Measurements from ENCODE around the gene EXOC3.

Gene EXOC3

DNA sequence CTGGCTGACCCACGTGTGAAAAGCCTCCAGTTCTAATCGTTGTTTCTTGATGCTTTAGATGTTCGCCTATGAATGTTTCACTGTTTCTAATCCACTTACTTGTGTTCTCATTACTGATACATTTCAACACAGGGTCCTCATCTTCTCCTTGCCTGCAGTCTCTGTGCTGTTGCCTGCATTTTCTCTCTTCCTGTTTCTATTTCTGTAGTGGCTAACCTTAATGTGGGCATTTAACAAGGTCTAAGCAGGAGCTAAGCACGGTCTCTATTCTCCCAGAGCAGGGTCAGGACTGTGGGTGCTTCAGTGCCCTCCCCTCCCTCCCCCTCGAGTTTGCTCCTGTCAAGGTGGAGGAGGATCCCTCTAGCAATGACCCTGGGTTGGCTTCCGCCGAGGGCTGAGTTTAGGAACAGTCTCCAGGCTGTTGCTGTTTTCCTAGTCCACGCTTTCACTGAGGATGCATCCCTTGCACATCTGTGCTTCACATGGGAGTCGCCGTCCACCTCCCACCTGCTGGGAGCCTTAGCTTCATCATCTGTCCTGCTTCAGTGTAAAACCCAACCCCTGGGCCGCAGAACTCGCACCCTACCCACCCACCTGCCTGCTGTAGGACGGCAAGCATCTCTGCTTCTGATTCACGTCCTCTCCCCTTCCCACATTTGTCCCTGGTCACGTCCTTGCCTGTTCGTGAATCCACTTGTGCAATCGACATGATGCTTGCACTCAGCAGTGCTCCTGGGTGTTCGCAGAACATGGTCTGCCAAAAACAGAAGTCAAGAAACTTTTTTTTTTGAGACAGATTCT is 2.4 kb upstream of the EXOC3 start:
- DNase-seq: no peak

DNA sequence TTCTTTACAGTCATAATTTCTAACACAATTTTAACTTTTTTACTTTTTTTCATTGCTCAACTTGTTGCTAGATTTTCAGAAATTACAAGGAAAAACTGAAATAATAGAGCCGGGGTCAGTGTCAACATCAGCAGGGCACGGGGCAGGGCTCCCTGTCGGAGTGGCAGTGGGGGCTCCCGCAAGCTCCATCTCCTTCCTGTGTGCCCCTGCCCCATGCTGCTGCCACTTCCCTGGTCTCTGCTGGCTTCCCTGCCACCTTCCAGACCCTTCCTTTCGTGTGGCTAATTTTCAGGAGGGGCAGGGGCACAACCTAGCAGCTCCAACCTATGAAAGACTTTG is 1.0 kb upstream of the EXOC3 start:
- DNase-seq: no peak

DNA sequence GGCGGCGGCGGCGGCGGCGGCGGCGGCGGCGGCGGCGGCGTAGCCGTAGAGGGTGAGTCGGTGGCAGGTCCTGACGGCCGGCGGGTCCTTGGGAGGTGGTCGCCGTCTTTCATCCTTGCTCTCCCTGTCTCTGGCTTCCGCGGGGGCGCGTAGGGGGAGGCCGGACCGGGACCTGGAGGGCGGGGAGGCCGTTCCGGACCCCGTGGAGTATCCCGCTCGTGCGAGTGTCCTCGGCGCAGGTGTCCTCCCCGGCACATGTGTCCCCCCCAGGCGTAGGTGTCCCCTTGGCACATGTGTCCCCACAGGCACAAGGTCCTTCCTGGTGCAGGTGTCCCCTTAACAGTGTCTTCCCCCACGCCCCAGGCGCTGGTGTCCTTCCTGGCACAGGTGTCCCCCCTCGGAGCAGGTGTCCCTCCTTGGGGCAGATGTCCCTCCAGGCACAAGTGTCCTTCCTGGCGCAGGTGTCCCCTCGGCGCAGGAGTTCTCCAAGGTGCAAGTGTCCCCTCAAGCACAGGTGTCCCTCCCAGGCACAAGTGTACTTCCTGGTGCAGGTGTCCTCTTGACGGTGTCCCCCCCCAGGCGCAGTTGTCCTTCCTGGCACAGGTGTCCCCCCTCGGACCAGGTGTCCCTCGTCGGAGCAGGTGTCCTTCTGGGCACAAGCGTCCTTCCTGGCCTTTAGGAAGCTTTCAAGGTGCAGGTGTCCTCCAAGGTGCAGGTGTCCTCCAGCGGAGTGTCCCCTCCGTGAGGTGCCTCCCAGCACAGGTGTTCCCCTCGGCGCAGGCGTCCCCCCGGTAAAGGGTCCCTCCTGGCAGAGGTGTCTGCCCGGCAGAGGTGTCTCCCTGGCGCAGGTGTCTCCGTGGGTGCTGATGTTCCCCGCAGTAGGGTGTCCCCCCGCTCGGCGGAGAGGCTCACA is 519 bp downstream of the EXOC3 start:
- DNase-seq: peak in 1 of 5 experiments; percentile 64

DNA sequence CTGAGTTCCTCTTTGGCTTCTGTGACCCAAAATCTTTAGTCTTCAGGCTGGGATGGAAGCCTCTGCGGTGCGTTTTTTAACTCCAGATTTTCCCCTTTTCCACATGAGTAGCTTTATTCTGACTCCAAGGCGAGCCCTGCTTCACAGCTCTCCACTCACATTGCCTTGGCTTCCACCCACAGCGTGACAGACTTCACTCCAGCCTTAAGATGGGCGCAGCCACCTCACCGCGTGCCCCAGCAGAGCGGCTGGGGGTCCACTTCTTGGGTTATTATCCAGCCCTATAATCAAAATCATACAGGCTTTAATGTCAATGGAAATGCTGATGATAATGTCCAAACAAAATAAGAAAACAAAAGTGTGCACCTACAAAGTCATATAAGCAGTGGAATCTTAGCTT is 1.2 kb downstream of the EXOC3 start:
- DNase-seq: no peak

DNA sequence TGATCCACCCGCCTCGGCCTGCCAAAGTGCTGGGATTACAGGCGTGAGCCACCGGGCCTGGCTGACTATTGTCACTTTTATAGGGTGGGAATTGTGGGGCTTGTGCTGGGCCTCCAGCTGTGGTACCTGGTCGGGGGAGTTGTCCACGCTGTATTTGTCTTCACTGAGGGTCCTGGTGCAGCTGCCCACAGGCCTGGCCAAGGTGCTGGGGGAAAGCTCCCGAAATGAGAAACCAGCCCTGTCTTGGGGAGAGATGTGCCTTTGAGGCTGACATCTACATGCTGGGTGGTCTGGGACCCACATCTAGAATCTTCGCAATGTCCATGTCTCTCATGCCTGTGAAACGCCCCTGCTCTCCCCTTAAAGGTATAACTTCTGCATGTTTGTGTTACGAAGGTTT is 2.6 kb downstream of the EXOC3 start:
- DNase-seq: no peak

DNA sequence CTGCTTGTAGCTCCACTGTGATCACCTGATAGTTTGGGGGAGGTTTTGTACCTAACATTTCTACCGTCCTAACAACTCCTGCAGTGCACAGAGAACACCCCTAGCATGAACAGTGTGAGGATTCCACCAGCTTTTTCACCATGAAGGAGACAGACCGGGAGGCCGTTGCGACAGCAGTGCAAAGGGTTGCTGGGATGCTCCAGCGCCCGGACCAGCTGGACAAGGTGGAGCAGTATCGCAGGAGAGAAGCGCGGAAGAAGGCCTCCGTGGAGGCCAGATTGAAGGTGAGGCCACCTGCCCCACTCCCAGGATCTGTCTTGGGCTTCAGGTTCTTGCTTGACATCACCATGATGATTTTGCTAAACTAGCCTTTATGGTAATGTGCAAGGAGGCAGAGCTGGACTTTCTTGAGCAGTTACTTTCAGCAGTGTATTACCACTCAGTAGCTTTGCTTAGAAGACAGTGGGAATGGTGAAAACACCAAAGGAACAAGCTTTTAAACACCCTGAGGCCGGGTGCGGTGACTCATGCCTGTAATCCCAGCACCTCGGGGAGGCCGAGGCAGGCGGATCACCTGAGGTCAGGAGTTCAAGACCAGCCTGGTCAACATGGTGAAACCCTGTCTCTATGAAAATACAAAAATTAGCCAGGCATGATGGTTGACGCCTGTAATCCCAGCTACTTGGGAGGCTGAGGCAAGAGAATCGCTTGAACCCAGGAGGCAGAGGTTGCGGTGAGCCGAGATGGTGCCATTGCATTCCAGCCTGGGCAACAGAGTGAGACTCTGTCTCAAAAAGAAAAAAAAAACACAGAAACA is 3.3 kb downstream of the EXOC3 start:
- DNase-seq: no peak

DNA sequence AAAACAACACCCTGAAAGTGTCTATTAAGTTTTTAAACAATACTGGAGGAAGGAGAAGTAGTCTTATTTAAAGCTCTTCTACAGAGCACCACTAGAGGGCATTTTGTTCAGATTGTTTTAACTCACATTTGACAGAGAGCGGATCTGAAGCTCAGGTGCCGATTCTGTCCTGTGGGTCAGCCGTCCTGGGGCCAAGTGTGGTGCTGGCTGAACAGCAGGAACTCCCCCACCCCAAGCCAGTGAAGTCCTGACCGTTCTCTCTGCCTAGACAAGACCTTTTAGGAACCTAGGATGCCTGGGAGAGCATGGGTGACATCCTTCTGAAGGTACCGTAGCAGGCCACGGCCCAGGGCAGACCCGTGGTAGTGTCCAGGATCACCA is 3.9 kb downstream of the EXOC3 start:
- DNase-seq: peak in 1 of 5 experiments; percentile 57

DNA sequence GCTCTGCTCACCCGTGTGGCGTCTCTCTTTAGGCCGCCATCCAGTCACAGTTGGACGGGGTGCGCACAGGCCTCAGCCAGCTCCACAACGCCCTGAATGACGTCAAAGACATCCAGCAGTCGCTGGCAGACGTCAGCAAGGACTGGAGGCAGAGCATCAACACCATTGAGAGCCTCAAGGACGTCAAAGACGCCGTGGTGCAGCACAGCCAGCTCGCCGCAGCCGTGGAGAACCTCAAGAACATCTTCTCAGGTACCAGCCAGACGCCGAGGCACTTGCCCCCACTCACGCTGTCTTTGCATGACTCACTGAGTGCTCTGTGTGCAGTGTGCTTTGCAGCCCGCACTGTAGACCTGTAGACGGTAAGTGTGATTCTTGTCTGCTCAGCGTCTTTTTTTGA is 4.5 kb downstream of the EXOC3 start:
- no peak for DNase-seq

DNA sequence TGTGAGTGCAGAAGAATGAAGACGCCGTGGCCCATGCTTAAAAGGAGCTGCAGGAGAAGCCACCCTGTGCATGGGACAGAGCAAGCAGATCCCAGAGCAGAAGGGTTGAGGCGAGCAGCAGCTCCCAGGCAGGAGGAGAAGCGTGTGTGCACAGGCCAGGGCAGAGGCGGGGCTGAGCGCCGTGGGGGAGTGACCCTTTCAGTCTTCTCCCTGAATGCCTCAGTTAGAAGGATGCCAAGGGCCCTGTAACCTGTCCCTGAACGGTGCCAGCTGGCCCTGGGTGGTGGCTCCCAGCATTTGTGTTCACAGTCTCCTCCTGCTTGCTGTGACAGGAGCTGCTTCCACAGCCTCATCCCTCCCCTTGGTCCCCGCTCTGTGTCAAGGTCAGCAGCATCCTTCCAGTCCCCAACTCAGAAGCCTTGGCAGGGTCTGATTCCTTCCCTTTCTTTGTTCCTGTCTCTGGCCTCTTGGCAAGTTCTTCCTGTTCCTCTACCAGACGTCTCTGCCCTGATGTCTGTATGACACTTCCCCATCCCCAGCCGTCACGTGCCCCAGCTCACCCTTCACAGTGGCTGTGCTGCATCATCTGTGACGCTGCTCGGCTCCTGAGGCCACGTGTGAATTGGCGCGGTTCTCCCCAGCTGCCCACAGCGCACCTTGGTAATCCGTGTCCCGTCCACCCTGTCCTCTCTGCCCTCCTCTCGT is 5.2 kb downstream of the EXOC3 start:
- no peak for DNase-seq

DNA sequence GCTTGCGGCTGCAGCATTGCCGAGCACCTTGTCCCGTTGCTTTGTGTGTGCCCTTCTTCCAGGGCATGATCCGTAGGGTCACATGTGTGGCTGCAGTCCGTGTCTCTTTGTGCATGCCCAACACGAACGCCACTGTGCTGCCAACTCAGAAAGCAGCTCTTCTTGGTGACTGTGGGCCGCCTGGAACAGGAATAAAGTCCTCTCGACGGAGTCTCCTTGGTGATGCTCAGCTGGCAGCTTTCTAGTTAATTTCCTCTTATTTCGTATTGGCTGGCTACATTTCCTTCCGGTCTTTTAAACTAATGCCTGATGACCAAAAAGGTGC is 5.8 kb downstream of the EXOC3 start:
- DNase-seq: no peak

DNA sequence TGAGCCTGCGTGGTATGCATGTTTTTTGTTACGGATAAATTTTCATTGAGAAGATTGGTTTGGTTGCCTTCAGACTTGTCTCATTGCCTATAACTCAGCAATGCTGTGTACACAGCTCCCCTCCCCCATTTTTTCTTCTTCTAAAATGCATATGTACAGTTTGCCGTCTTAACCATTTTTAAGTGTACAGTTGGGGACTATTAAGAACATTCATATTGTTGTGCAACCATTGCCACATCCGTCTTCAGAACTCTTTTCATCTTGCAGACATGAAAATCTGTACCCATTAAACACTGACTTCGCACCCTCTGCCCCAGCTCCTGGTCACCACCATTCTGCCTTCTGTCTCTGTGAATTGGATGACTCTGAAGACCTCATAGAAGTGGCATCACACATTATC is 6.2 kb downstream of the EXOC3 start:
- no peak for DNase-seq

DNA sequence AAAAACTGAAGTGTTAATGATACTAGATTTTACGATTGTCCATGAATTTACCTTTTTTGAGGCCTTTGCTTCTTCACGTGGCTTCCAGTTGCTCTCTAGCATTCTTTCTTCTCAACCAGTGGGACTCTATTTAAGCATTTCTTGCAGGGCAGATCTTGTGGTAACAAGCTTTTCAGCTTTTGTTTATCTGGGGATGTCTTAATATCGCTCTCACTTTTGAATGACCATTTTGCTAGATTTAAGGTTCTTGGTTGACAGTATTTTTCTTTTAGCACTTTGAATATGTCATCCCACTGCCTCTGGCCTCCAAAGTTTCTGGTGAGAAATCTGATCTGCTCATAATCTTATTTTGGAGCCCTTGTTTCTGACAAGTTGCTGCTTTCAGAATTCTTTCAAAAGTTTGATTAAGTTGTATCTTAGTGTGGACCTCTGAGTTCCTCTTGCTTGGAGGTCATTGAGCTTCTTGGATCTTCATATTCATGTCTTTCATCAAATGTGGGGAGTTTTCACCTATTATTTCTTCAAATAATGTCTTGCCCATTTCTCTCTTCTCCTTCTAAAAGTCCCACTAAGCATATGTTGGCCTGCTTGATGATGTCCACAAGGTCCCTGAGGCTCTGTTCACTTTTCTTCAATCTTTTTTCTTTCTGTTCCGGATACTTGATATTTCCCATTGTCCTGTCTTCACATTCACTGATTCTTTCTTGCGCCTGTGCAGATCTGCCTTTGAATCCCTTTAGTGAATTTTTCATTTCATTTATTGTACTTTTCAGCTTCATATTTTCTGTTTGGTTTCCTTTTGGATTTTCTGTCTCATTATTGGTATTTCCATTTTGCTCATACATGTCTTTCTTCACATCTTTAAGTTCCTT is 8.8 kb downstream of the EXOC3 start:
- DNase-seq: no peak

DNA sequence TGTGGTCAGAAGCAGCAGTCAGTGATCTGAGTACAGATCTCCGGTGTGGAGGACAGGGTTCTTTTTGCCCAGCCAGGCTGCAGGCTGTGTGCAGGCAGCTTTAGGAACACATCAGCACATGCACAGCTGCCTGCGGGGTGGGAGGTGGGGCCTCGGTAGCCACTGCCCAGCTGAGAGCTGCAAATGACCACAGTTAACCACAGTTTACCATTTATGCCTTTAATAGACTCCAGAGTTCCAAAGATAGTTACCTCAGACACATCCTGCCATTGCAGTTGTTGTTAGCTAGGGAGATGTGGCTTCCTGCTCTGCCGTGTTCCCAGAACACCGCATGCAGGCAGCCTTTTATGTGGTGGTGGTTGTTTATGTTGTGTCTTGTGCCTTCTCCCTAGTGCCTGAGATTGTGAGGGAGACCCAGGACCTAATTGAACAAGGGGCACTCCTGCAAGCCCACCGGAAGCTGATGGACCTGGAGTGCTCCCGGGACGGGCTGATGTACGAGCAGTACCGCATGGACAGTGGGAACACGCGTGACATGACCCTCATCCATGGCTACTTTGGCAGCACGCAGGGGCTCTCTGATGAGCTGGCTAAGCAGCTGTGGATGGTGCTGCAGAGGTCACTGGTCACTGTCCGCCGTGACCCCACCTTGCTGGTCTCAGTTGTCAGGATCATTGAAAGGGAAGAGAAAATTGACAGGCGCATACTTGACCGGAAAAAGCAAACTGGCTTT is 10.2 kb downstream of the EXOC3 start:
- no peak for DNase-seq

DNA sequence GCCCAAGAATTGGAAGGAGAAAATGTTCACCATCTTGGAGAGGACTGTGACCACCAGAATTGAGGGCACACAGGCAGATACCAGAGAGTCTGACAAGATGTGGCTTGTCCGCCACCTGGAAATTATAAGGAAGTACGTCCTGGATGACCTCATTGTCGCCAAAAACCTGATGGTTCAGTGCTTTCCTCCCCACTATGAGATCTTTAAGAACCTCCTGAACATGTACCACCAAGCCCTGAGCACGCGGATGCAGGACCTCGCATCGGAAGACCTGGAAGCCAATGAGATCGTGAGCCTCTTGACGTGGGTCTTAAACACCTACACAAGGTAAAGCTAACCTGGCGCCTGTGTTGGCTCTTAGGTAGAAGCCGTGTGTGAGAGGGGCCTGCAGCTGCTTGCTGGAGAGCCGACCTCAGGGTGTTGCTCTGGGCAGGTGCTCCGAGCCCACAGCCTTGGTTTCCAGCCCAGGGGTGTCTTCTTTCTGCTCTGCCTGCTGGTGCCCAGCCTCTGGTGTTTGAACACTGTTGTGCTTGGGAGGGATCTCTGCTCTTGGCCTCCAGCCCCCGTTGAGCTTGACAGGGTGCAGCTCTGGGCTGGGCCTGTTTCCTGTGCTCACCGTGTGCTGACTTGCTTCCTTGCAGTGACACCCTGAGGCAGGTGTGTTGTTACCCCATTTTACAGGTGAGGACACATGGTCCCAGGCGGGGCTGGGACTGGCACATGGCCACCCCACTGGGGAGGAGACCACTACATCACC is 10.9 kb downstream of the EXOC3 start:
- no peak for DNase-seq

DNA sequence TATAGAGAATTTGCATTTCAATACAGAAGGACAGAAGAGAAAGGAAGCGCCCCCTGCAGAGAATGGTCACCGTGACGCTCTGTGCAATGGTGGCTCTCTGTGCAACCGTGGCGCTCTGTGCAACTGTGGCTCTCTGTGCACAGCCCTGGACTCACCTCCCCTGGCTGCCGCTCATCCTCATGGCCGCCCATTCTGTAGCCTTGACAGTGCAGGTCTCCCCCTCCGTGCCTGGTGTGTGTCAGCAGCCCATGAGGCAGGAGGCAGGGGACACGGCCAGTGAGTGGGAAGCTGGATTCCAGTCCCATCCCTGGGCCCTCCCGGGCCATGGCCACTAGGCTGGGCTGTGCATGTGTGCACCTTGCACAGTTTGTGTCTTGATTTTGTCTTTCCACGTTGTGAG is 12.0 kb downstream of the EXOC3 start:
- no peak for DNase-seq

DNA sequence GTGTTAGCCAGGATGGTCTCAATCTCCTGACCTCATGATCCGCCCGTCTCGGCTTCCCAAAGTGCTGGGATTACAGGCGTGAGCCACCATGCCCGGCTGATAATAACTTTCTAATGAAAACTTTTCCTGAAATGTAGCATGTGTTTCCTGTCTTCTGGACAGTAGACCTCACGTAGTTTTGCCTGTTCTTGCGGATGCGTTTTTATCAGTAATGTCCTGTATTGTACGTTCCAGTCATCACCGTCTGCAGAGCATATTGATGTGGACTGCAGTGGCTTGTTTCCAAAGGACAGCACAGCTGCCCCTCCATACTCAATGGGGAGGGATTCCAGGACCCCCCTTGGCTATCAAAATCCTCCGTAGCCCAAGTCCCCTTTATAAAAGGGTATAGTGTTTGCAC is 12.8 kb downstream of the EXOC3 start:
- no peak for DNase-seq

DNA sequence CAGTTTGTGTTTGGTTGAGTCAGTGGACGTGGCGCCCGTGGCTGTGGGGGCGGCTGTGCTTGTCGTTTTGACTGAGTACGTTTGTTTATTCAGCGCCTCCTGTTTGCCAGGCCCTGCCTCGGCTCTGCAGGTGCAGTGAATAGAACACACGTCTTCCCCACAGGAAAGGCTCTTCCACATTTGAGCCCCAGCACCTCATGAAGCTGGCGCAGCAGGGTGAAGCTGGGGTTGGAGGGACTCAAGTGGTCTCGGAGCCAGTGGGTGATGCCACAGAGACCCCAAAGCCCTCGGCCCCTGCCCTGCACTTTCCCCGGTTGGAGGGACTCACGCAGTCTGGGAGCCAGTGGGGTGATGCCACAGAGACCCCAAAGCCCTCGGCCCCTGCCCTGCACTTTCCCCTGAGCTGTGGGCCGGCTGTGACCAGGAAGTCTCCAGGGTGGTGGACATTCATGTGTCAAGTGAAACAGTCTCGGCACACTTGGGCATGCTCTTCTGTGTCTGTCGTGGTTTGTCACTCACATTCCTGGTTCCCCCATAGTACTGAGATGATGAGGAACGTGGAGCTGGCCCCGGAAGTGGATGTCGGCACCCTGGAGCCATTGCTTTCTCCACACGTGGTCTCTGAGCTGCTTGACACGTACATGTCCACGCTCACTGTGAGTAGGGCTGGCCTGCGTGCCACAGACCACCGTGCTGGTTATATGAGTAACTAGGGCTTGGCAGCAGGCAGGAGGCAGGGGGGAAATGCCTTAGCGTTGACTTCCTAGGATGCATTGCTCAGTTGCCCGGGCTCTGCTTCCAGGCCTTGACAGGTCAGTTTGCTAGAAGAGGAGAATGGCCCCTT is 13.6 kb downstream of the EXOC3 start:
- DNase-seq: no peak

DNA sequence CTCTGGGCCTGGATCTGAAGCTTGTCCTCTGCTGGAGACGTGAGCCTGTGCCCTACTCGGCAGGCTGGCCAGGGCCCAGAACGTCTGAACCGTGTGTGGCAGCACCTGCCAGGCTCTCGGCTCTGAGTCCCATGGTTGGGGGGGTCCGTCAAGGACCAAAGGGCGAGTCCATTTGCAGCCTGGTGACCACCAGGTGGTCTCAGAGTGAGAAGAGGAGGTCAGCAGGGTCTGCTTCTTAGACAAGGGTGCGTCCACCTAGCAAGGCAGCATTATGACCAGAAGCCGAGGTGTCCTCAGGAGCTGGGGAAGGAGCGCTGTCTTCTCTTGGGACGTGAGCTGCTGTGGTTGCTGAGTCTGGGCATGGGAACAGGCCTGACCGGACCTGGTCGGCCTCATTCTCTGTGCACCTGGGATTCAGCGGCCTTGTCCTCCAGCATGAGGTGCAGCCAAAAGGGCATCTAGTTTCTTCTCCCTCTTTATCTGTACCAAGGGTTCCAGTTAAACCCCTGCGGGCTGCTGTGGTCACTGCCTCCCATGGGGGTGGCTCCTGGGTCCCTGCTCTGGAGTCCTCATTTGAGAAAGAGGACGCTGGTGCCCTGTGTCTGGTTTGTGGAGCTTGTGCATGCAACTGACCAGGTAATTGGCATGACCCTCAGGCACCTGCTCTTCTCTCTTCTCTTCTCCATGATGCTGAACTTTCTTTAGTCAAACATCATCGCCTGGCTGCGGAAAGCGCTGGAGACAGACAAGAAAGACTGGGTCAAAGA is 14.4 kb downstream of the EXOC3 start:
- no peak for DNase-seq
